Hepatocyte (in vitro differentiated cells): Measurements from ENCODE around the gene PRELP.

Experiments
- EZH2 ChIP-seq: fragments of 200-600 bp; sonication (generic); IDR thresholded peaks from 2 replicates; pipeline ENCODE4 v1.6.1; 2016; ENCODE audit warnings: antibody characterized with exemption, mild to moderate bottlenecking, borderline replicate concordance
- TF ChIP-seq, protein P1 (sequence below): fragments of 200-600 bp; sonication (generic); IDR thresholded peaks from 2 replicates; pipeline ENCODE4 v1.5.1; 2016; ENCODE audit warnings: antibody characterized with exemption, mild to moderate bottlenecking; ENCODE audit not compliant: poor library complexity

DNA sequence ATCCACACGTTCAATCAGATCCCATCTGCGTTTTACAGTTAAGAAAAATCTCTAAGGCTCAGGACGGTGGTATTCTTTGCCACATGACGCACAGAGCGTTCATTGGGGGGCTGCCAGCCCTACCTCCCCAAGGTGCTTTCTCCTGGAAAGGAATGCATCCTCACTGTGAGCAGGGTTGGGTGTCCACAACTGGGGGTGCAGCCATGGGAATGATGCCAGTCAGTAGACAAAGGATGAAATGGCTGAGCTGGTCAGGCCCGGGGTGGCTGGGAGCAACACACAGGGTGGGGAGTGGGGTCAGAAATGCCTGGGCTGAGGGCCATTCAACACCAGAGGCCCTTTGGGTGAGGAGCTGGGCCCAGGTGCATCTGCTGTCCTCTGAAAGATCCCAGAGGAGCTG is 44.3 kb downstream of the PRELP start:
- TF ChIP-seq, protein P1, sequence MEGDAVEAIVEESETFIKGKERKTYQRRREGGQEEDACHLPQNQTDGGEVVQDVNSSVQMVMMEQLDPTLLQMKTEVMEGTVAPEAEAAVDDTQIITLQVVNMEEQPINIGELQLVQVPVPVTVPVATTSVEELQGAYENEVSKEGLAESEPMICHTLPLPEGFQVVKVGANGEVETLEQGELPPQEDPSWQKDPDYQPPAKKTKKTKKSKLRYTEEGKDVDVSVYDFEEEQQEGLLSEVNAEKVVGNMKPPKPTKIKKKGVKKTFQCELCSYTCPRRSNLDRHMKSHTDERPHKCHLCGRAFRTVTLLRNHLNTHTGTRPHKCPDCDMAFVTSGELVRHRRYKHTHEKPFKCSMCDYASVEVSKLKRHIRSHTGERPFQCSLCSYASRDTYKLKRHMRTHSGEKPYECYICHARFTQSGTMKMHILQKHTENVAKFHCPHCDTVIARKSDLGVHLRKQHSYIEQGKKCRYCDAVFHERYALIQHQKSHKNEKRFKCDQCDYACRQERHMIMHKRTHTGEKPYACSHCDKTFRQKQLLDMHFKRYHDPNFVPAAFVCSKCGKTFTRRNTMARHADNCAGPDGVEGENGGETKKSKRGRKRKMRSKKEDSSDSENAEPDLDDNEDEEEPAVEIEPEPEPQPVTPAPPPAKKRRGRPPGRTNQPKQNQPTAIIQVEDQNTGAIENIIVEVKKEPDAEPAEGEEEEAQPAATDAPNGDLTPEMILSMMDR = no peak
- TF ChIP-seq EZH2 = no peak
